Choroid plexus epithelial cell (primary cell): ENCODE measurements around the gene ZNF324.

Source experiments
- DNase-seq: peaks from one replicate; pipeline ENCODE4 v3.0.0-alpha.2; 2010; ENCODE audit warnings: low read depth
- H3K4me3 ChIP-seq: 2 replicates; pipeline ENCODE4 v1.5.1; 2011; ENCODE audit warnings: low read depth, mild to moderate bottlenecking, control low read depth, low read length, moderate library complexity
- CTCF ChIP-seq: conservative IDR thresholded peaks from 2 replicates; pipeline ENCODE4 v1.5.1; 2011; ENCODE audit warnings: low read depth, mild to moderate bottlenecking, control low read depth, inconsistent platforms, low read length, moderate library complexity

ZNF324 gene

GRCh38 chr19:58510084-58510862, 43.4 kb downstream of the ZNF324 start:
- TF ChIP-seq CTCF = no peak
- no peak overlapping the region for H3K4me3 ChIP-seq
- no peak for DNase-seq

DNA sequence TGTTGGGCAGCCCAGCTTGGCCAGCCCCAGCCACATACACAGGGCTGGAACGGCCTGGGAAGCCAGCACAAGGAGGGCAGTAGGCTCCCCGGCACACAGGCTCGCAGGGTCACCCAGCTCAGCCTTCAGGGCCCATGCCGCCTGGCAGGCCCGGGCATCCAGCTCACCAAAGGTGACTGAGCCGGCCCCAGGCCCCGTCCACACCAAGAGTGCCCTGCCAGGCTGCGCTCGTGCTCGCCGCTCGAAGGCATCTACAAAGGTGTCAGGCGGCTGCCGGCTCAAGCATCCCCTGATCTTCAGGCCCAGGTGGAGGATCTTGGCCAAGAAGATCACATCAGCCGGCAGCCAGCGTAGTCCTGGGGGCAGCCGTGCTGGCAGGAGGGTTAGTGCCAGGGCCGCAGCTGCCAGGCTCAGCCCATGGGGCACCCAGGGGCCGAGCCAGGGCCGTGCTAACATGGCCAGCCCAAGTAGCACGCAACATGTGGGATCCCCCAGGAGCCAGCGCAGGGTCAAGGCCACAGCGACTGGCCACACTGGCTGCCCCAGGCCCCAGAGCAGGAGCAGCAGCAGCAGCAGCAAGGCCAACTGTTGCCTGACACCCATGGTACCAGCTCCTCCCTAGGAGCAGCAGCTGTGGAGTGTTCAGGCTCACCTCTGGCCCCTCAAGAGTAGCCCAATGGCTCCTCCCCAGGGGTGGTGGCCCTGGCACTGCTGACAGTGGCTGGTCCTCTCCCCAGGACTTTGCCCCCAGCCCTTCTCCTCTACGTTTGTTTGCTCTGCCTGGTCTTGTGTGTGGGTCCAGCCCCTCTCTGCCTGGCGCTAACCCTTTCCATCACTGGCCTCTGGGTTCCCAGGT, 44.7 kb downstream of the ZNF324 start, which contains the start of gene SLC27A5:
SLC27A5 (minus strand) TSS at position 640 of the 856 bp plus-strand sequence; CDS start at position 603, 37 bp downstream.
- TF ChIP-seq CTCF = no peak
- H3K4me3 ChIP-seq = no peak within 1 kb of the TSS

DNA sequence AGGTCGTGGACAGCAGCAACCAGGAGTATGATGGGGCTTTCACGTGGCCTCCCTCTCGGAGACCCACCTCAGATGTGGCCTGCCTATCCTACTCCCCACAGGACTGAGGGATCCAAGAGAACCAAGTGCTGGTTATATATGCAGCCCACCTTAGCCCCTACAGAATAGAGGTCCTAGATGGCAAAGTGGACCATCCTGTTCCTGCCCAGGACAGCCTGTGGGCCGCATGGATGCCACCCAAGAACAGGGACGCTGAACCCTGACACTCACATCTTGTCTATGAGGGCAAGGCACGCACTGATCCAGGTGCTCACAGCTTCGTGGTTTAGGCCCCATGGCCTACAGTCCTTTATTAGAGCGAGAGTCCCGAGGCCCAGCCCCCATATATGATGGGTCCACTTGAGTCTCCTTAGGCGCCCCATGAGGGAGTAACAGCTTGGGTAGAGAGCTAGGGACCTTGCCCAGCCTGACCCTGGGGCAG, 46.4 kb downstream of the ZNF324 start:
- DNase-seq = no peak
- TF ChIP-seq CTCF = no peak
- H3K4me3 ChIP-seq = no peak overlapping the region

More for the DNA sequence above, 44.7 kb downstream of the ZNF324 start, which contains the start of gene SLC27A5:
- no peak for DNase-seq

DNA sequence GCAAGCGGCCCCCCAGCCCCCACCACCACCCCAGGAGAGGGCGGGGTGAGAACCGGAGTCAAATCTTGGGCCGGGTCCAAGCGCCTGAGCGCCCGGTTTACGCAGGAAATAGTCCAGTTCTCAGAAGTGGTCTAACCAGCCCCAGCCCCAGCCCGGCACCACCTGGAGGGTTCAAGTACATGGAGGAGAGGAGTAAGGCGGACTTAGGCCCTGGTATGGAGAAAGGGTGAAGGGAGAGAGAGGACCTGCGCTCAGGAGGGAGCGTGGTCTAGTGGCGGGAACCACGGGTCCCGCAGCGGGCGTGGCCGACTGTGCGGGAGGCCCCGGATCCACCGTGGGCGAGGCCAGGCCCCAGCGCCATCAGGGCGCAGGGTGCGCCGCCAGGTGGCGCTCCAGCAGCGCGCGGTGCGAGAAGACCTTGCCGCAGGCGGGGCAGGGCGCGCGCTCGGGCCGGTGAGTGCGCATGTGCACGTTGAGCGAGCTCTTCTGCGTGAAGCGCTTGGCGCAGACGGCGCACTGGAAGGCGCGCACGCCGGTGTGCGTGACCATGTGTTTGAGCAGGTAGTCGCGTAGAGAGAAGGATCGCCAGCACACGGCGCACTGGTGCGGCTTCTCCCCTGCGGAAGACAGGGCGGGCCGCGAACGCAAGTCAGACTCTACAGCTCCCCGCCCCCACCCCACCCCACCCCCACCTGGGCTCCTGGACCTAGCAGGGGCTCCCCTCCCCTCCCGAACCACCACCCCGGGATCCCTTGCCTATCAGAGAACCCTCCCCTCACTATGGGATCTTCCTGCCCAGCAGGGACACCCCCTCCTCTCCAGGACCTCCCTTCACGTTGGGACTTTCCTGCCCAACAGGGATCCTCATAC, 47.0 kb downstream of the ZNF324 start:
- peak; percentile 94 for DNase-seq
- TF ChIP-seq CTCF = peak; percentile 62
- peak overlapping the region; percentile 67 for H3K4me3 ChIP-seq

DNA sequence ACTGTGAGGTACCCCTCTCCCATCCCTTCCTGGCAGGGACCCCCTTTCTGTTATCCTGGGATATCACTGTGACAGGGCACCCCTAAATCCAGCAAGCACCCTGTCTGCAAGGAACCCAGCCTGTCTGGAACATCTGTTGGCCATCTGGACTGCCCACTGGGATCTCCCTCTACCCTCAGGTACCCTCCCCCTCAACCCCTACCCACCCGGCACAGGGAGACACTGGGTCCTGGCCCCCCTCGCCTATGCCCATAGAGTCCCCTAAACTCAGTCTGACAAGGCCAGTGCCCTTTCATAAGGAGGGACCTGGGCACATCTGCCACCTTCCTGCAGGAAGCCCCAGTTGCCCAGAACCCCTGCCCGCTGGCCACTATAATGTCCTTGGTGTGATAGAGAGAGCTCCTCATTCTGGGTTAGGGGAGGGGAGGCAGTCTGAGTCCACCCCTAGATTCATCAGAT, 47.7 kb downstream of the ZNF324 start:
- no peak for TF ChIP-seq CTCF
- no peak for DNase-seq
- H3K4me3 ChIP-seq = peak overlapping the region; percentile 67

GRCh38 chr19:58515259-58515658, 48.4 kb downstream of the ZNF324 start:
- TF ChIP-seq CTCF = no peak
- DNase-seq = no peak
- no peak overlapping the region for H3K4me3 ChIP-seq
